GM20000 (cell line): ENCODE data around the gene TXNRD3.

Experiments
- DNase-seq: peaks from one replicate; pipeline ENCODE4 v3.0.0; 2012; ENCODE audit warnings: low spot score
- TF ChIP-seq, protein P1 (sequence below): IDR thresholded peaks from 2 replicates; pipeline ENCODE4 v1.5.1; 2012; ENCODE audit warnings: mild to moderate bottlenecking, control low read depth; ENCODE audit errors: extremely low read depth, missing control alignments

Gene TXNRD3

DNA sequence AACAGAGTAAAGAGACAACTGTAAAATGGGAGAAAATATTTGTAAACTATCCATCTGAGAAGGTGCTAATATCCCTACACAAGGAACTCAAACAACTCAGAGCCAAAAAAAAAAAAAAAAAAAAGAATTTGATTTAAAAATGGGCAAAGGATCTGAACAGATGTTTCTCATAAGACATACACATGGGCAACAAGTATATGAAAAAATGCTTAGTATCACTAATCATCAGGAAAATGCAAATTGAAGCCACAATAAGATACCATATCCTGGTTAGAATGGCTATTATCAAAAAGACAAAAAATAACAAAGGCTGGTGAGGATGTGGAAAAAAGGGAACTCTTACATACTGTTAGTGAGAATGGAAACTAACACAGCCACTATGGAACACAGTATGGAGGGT lies 36.2 kb downstream of the TXNRD3 start:
- TF ChIP-seq, protein P1, sequence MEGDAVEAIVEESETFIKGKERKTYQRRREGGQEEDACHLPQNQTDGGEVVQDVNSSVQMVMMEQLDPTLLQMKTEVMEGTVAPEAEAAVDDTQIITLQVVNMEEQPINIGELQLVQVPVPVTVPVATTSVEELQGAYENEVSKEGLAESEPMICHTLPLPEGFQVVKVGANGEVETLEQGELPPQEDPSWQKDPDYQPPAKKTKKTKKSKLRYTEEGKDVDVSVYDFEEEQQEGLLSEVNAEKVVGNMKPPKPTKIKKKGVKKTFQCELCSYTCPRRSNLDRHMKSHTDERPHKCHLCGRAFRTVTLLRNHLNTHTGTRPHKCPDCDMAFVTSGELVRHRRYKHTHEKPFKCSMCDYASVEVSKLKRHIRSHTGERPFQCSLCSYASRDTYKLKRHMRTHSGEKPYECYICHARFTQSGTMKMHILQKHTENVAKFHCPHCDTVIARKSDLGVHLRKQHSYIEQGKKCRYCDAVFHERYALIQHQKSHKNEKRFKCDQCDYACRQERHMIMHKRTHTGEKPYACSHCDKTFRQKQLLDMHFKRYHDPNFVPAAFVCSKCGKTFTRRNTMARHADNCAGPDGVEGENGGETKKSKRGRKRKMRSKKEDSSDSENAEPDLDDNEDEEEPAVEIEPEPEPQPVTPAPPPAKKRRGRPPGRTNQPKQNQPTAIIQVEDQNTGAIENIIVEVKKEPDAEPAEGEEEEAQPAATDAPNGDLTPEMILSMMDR = no peak
- no peak for DNase-seq

DNA sequence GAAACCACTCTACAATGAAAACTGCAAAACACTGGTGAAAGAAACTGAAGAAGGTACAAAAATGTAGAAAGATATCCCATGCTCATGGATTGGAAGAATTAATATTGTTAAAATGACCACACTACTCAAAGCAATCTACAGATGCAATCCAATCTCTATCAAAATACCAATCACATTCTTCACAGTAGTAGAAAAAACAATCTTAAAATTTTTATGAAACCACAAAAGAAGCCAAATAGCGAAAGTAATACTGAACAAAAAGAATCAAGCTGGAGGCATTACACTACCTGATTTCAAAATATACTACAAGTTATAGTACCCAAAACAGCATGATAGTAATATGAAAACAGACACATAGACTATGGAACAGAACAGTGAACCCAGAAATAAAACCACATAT lies 36.9 kb downstream of the TXNRD3 start:
- DNase-seq = no peak
- TF ChIP-seq, protein P1 = no peak

DNA sequence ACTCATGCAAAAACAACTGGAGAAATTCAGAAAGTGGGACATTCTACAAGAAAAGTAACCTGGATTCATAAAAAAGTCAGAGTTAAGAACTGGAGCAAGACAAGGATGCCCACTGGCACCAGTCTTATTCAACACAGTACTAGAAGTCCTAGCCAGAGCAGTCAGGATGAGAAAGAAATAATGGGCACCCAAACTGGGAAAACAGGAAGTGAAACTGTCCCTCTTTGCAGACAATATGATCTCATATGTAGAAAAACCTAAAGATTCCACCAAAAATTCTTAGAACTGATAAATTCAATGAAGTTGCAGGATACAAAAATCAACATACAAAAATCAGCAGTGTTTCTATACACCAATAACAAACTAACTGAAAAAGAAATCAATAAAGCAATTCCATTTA lies 37.4 kb downstream of the TXNRD3 start:
- TF ChIP-seq, protein P1 = no peak
- DNase-seq = no peak

DNA sequence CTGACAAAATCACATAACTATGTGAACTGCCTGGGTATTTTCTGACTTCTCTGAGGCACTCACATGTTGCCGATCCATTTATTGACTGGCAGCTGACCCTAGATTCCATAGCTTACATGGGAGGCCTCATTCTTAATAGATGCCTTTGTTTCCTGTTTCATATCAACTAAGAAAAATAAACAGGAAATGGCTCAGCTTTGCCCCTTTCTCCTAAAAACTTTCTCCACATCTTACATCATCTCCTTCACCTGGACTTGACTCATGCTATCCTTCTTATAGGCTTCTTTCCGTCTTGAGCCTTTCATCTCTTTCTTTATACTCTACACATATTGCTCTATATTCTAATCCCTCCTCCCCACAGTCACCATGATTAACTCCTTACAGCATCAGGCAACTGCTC lies 38.0 kb downstream of the TXNRD3 start:
- DNase-seq = no peak

DNA sequence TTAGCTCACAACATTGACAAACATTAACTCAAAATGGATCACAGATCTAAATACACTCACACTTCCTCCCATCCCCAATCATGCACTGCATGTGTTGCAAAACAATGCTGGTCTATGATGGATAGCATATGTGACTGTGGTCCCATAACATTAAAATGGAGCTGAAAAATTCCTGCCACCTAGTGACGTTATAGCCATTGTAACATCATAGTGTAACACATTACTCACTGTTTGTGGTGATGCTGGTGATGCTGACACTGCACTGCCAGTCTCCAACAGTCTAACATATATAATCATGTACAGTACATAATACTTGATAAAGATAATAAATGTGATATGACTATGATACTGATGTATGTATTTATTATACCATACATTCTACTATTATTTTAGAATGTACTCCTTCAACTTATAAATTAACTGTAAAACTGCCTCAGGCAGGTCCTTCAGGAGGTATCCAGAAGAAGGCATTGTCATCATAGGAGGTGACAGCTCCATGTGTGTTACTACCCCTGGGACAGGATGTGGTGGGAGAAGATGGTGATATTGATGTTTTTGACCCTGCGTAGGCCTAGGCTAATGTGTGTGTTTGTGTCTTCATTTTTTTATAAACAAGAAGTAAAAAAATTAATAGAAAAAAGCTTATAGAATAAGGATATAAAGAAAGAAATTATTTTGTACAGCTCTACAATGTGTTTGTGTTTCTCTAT lies 41.3 kb downstream of the TXNRD3 start:
- DNase-seq = no peak
- TF ChIP-seq, protein P1 = no peak

More for the DNA sequence above, 38.0 kb downstream of the TXNRD3 start:
- TF ChIP-seq, protein P1 = no peak

DNA sequence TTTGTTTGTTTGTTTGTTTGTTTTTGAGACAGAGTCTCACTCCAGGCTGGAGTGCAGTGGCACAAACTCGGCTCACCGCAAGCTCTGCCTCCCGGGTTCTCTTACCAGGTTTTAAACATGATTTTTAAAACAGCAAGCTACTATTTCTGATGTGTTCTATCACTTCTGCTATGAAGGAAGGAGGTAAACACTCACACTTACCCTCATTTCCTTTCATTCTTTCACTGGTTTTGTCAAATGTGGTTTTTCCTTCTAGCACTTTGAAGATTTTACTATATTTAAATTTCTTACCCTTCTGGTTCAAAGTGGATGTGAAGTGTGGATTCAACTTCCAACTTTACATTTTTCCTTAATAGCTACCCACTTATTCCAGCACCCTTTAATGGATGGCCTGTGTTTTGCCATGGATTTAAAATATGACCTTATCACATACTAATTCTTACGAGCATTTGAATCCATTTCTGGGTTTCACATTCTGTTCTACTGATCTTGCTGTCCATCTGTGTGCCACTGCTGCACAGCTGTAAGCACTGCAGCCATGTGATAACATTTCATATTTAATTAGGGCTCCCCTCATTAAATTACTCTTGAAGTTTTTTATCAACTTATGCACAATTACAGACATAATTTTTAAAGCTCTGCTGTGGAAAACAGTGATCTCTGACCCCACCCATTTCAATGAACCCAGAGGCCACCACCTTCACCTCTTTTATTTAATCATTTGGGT lies 42.3 kb downstream of the TXNRD3 start:
- no peak for DNase-seq
- TF ChIP-seq, protein P1 = no peak

DNA sequence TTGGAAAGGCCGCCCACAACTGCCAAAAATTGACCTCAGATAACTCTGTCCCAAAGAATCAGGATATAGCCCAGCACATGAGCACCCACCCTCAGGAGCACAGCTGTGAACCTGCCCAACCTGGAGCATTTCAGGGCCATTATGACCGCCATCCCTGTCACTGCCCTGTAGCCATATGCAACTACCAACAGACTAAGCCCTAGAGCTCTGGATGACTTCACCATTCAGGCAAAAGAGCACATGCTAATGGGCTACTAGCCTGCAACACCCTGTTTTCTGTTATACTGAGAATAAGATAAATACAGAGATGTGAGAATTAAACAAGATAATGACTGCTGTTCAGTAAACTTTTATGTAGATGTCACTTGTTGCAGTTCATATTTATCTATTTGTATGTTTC lies 45.0 kb downstream of the TXNRD3 start:
- TF ChIP-seq, protein P1 = no peak

More for the DNA sequence above, 45.0 kb downstream of the TXNRD3 start:
- DNase-seq = no peak
